A549 (cell line): ENCODE data around the gene VSIG10.

Experiments used
- ESRRA ChIP-seq: fragments of 150-350 bp; IDR thresholded peaks from 2 replicates; pipeline ENCODE4 v1.6.1; 2014; ENCODE audit warnings: mild to moderate bottlenecking, low read length, borderline replicate concordance
- TF ChIP-seq, protein P1 (sequence below): IDR thresholded peaks from 2 replicates; pipeline ENCODE4 v1.6.1; 2012

DNA sequence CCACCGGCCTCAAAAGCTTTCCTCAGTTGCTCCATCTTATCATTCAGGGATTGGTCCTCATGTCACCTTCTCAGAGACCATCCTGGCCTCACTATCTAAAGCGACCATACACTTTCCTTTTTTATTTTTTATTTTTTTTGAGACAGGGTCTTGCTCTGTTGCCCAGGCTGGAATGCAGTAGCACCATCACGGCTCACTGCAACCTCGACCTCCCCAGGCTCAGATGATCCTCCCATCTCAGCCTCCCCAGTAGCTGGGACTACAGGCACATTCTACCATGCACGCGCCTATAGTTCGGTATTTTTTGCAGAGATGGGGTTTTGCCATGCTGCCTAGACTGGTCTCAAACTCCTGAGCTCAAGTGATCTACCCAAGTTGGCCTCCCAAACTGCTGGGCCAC, 45.6 kb downstream of the VSIG10 start:
- TF ChIP-seq ESRRA: no peak
- TF ChIP-seq, protein P1, sequence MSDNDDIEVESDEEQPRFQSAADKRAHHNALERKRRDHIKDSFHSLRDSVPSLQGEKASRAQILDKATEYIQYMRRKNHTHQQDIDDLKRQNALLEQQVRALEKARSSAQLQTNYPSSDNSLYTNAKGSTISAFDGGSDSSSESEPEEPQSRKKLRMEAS: no peak
